NCI-H2081 treated with DMSO at 0.1 percent for 48 hours (cell line): ENCODE results near the gene RGL3.
"Not testable (repeated sequence)": the region's sequence is repeated elsewhere in the genome, so short reads cannot be mapped to it uniquely, and the experiment has no call there.

Experiments
- DNase-seq: peaks from one replicate; lab custom pipeline; 2025; lab: John Stamatoyannopoulos, UW

Gene RGL3

DNA sequence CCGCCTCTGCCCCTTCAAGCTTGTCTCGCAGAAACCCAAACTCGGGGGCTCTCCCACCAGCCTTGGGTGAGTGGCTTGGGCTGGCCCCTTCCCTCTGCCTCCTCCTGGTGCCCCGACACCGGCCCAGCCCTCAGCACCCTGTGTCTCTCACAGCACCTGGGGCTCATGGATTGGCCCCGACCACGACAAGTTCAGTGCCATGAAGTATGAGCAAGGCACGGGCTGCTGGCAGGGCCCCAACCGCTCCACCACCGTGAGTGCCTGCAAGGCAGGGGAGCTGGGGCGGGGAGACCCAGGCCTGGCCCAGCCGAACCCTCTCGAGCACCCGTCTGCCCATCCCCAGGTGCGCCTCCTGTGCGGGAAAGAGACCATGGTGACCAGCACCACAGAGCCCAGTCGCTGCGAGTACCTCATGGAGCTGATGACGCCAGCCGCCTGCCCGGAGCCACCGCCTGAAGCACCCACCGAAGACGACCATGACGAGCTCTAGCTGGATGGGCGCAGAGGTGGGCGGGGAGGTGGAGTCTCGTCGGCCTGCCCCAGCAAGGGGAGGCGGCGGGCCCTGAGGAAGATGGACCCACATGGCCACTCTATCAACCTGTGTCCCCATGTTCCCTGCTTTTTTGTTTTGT is 29.9 kb upstream of the RGL3 start:
- DNase-seq = no peak

GRCh38 chr19:11448410-11448809 is 29.3 kb upstream of the RGL3 start:
- DNase-seq = no peak

- no peak for DNase-seq
Observed at GRCh38 chr19:11447347-11448262, 28.5 kb upstream of the RGL3 start.

GRCh38 chr19:11446652-11447301 is 27.7 kb upstream of the RGL3 start:
- no peak for DNase-seq

GRCh38 chr19:11446271-11446651 is 27.1 kb upstream of the RGL3 start:
- DNase-seq = no peak

DNA sequence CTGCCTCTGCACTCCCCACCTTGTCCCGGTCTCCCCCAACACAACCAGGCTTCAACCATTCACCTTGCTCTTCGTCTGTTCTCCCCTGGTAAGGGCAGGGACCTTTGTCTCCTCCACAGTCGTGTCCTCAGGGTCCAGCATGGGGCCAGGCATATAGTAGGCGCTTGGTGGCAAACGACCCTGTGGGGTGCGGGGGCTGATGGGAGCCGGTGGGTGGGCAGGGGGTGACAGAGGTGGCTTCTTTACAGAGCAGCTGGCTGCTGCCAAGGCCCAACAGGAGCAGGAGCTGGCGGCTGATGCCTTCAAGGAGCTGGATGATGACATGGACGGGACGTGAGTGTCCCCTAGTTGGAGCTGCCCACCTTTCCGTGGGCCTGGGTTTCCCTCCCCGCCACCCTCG is 26.0 kb upstream of the RGL3 start:
- DNase-seq = no peak

DNA sequence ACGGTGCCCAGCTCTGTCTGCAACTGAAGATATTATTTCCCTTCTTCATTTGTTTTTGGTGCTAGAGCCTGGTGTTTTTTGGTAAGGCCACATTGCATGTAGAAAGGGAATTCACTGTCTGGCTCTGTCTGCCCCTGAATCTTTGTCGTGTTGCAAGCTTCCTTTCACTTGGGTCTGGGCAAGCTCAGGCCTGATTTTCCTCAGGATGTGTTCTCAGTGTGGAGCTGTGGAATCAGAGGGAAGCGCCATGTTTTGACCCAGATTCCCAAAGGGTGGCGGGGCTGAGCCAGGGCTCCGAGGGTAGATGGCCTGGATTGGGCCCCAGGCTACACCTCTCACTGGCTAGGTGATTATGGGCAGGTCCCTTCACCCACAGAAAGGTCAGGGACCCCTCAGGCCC is 24.9 kb upstream of the RGL3 start:
- no peak for DNase-seq

GRCh38 chr19:11437955-11438354 is 18.8 kb upstream of the RGL3 start:
- DNase-seq = no peak

DNA sequence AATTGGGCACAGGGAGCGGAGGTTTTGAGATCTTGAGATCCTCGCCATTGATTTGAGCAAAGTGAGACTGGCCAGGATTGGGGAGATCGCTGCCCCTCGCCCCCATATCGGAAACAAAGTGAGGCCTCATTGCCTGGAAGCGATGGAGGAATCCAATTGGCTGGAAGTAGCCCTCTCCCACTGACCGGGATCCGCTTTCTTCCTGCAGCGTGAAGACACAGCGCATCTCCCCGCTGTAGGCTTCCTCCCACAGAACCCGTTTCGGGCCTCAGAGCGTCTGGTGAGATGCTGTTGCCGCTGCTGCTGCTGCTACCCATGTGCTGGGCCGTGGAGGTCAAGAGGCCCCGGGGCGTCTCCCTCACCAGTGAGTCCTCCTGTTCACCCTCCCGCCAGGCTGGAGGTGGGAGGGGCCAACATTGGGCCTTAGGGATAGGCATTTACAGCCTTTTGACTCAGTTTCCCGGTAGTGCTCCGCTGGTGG is 16.8 kb upstream of the RGL3 start:
- no peak for DNase-seq

DNA sequence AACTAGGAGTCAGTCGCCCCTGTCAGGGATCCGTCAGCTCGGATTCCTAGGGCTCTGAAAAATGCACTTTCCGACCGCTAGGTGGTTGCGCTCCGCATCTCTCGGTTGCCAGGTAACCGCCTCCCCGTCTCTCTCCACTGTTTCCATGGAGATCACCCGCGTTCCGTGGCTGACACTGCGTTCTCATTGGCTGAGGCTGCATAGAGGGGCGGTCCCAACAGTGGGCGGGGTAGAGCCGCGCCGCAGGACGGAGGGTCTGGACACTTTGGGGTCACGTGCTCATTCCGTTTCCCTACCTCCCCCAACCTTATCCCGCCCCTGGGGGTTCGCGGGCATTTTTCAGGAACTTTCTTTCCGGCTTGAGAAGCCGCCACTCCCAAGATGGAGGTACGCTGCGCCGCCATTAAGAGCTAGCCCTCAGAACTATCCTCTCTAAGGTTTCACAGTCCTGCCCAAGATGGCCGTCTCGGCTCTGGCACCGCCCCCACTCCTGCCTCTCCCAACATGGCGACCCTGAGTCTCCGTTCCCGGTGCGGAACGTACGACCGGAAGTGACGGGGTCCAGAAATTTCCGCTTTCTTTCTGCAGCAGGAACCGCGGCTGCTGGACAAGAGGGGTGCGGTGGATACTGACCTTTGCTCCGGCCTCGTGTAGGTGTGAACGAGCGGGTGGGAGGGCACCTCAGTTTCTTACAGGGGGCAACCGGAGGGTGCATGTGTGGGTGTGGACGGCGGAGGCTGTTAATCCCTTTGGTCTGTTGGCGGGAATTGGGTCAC is 16.1 kb upstream of the RGL3 start, which contains the start of the genes ODAD3 and PRKCSH:
TSS of gene ODAD3 (minus strand) at position 65 of the 776 bp plus-strand sequence. CDS start 105 bp downstream, outside the sequence.
TSS of gene PRKCSH (plus strand) at position 579 of the 776 bp plus-strand sequence. CDS start 483 bp downstream, outside the sequence.
- DNase-seq = peak; percentile 98

DNA sequence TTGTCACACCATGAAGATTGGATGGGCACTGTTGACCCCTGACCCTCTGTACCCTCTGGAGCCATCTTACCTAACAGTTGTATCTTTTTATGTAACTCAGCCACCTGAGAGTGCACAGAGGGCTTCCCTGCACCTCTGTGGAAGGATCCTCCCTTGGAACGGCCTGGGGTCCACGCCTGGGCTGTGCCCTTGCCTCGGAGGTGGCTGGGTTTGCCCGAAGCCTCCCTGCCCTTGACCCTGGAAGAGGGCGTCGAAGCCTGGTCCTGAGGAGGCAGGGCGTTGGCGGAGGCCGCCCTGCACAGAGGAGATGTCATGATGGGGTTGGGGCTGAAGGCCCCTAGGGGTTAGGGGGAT is 15.6 kb upstream of the RGL3 start:
- no peak for DNase-seq

DNA sequence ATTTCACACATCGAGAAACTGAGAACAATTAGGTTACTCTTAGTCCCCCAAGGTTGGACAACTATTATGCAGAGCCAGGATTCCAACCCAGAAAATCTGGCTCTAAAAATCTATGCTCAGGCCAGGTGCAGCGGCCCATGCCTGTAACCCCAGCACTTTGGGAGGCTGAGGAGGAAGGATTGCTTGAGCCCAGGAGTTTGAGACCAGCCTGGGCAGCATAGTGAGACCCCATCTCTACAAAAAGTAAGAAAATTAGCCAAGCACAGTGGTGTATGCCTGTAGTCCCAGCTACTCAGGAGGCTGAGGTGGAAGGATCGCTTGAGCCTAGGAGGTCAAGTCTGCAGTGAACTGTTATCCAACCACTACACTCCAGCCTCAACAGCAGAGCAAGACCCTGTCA is 14.4 kb upstream of the RGL3 start:
- DNase-seq = not testable (repeated sequence)

- no peak for DNase-seq
Observed at GRCh38 chr19:11426656-11427055, 7.5 kb upstream of the RGL3 start.

DNA sequence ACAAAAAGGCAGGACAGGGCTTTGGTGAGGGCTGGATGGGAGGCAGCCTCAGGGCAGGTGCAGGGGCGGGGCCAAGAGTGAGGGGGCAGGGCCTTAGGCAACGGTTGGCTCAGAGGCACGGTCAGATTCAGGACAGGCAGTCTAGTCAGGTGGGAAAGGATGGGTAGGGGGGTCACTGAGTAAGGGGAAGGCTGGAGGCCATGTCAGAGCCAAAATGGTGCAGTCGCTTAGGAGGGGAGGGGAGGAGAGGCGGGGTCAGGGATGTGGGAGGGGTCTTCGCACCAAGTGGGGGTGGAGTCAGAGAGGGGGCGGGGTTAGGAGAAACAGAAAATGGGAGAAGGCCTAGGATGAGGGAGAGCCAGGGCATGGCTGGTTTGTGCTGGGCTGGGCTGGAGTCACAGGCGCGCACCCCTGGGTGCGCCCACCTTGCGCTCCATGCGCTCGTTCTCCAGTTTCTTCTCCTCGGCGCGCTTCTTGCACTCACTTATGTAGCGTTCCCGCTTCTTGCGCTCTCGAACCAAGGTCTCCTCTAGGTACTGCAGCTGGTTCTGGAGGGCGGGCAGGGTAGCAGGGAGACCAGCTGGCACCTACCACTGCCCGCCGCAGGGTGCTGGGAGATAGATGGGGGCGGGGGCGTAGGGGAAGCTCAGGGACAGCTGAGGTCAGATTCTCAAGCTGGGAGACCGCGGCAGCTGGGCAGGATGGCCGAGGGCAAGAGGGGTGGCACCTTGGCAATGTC is 6.8 kb upstream of the RGL3 start:
- DNase-seq = no peak

DNA sequence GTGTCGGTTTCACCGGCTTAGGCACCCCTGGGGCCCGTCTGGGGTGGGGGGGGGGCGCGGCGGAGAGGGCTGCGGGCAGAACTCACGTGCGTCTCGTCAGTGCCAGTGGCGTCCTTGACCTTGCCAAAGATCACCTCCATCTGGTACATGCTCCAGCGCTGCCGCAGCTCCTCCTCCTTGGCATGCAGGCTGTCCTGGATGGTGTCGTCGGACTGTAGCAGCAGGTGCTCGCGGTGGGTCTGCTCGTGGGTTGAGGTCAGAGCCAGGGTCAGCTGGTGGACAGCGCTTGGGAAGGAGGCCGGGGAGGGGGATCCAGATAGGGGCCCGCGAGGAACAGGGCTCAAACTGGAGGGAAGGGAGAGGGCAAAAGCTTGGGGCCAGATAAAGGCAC is 4.7 kb upstream of the RGL3 start:
- DNase-seq = no peak

- no peak for DNase-seq
Observed at GRCh38 chr19:11423164-11423790, 4.2 kb upstream of the RGL3 start.

DNA sequence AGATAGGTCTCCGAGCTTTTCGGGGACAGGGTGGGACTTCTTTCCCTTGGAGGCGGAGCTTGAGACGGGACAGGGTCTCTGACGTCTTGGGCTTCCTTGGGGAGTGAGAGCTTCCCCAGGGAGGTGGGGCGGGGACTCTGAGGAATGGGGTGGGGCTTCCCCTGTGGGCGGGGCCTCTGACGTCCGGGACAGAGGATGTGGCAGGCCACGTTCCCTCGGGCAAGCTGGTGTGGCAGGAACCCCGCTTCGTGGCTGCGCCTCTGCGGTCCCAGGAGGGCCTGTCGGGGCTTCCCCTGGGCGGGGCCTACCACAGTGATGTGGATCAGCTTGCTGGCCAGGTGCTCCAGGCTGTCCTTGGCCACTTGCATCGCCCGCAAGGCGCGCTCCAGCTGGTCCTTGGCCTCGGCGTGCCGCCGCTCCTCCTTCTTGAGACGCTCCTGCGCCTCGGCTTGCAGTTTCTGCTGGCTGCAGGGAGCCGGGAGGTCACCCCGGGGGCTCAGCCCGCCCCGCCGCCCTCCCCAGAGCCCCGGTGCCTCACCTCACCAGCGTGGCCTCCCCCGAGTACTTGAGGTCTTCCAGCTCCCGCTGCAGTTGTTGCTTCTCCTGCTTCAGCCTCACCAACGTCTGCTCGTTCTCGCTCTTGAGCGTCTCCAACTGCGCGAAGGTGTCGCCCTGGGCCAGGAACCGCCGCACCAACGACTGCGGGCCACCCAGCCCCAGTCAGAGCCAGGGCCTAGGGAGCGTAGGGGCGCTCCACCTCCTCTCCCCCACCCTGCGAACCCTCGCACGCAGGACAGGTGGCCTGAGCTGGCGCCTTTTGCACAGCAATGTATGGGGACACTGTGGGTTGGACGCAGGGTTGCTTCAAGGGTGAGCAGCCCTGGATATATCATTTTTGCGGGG is 3.3 kb upstream of the RGL3 start:
- no peak for DNase-seq

GRCh38 chr19:11421371-11422098 is 2.4 kb upstream of the RGL3 start:
- DNase-seq = no peak
